Measurements from ENCODE around the gene UPK1A.
"Not testable (repeated sequence)": the region's sequence is repeated elsewhere in the genome, so short reads cannot be mapped to it uniquely, and the experiment has no call there.

Gene UPK1A

DNA sequence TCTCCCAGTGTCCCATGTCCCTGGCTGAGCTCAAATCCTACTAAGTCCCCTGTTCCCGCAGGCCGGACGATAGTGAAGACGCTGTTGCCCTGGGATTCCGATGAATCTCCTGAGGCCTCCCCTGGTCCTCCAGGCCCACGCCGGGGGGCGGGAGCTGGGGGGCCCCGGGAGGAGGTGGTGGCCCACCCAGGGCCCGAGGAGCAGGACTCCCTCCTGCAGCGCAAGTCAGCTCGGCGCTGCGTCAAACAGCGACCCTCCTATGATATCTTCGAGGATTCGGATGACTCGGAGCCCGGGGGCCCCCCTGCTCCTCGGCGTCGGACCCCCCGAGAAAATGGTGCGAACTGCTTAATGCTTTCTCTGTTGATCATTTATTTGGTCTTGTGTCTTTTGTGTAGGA, 57.4 kb downstream of the UPK1A start:
- no peak for DNase-seq (ENCODE audit: low read depth, low spot score)
- TF ChIP-seq CTCF (IDR thresholded peaks at IDR 0.05; ENCODE audit: low read depth, low read length), result no peak
- no peak overlapping the region for H3K4me3 ChIP-seq (ENCODE audit: low read depth, low read length)
- in situ Hi-C loops (cut with HindIII; ENCODE audit: low sequenced_read_pairs), result no loop called here

DNA sequence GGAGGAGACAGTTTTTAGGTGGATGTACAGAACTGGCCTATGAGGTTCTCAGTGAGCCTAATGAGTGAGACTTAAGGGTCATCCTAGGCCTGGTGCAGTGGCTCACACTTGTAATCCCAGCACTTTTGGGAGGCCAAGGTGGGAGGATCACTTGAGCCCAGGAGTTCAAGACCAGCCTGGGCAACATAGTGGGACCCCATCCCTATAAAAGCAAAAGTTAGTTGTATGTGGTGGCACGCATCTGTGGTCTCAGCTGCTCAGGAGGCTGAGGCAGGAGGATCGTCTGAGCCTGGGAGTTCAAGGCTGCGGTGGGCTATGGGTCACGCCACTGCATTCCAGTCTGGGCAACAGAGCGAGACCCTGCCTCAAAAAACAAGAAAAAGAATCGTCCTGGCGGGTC, 57.8 kb downstream of the UPK1A start:
- DNase-seq (ENCODE audit: low read depth, low spot score); in situ Hi-C loops (cut with HindIII; ENCODE audit: low sequenced_read_pairs); H3K4me3 ChIP-seq (ENCODE audit: low read depth, low read length): not testable (repeated sequence)

- TF ChIP-seq CTCF (IDR thresholded peaks at IDR 0.05; ENCODE audit: low read depth, low read length), result no peak
- DNase-seq (ENCODE audit: low read depth, low spot score), result no peak
- in situ Hi-C loops (cut with HindIII; ENCODE audit: low sequenced_read_pairs), result no loop called here
- H3K4me3 ChIP-seq (ENCODE audit: low read depth, low read length), result no peak overlapping the region
Measured at GRCh38 chr19:35724560-35724959, 58.2 kb downstream of the UPK1A start.

GRCh38 chr19:35725216-35725861, 59.0 kb downstream of the UPK1A start:
- DNase-seq (ENCODE audit: low read depth, low spot score), result no peak
- in situ Hi-C loops (cut with HindIII; ENCODE audit: low sequenced_read_pairs), result no loop called here
- TF ChIP-seq CTCF (IDR thresholded peaks at IDR 0.05; ENCODE audit: low read depth, low read length), result no peak
- no peak overlapping the region for H3K4me3 ChIP-seq (ENCODE audit: low read depth, low read length)

GRCh38 chr19:35727053-35727955, 61.0 kb downstream of the UPK1A start:
- H3K4me3 ChIP-seq (ENCODE audit: low read depth, low read length), result no peak overlapping the region
- no peak for DNase-seq (ENCODE audit: low read depth, low spot score)
- in situ Hi-C loops (cut with HindIII; ENCODE audit: low sequenced_read_pairs), result no loop called here
- no peak for TF ChIP-seq CTCF (IDR thresholded peaks at IDR 0.05; ENCODE audit: low read depth, low read length)
